ENCODE measurements around the gene HPCAL4.

DNA sequence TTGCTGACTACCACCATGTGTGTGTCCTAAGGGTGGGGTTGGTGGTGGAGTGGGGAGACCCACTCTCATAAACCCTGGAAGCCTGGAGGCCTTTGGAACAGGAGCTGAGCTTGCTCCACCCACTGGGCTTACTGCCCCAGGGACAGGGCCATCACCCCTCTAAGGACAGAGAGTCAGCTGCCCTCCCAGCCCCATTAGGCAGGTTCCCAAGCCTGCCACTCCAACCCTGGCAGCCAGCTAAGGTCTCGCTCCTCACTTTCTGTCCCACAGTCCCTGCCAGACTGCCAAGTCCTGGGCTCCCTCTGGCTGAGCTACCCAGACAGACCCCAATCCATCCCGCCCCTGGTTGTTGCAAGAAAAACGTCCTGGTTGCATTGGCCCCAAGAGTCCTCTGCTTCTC, 23.1 kb downstream of the HPCAL4 start:
- TF ChIP-seq, protein P1, sequence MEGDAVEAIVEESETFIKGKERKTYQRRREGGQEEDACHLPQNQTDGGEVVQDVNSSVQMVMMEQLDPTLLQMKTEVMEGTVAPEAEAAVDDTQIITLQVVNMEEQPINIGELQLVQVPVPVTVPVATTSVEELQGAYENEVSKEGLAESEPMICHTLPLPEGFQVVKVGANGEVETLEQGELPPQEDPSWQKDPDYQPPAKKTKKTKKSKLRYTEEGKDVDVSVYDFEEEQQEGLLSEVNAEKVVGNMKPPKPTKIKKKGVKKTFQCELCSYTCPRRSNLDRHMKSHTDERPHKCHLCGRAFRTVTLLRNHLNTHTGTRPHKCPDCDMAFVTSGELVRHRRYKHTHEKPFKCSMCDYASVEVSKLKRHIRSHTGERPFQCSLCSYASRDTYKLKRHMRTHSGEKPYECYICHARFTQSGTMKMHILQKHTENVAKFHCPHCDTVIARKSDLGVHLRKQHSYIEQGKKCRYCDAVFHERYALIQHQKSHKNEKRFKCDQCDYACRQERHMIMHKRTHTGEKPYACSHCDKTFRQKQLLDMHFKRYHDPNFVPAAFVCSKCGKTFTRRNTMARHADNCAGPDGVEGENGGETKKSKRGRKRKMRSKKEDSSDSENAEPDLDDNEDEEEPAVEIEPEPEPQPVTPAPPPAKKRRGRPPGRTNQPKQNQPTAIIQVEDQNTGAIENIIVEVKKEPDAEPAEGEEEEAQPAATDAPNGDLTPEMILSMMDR (IDR thresholded peaks at IDR 0.05) = no peak
- no peak for TF ChIP-seq POLR2A (IDR thresholded peaks at IDR 0.05; ENCODE audit: low read depth)
- no peak for TF ChIP-seq POLR2AphosphoS5 (IDR thresholded peaks at IDR 0.05)

All from esophagus muscularis mucosa (tissue), 3 donors.